Measurements from ENCODE around the gene FGD4. TPM values are rescaled to one million over a fixed set of nuclear protein-coding genes. Genes with fewer than 3 reads are reported as not detected.

Gene FGD4
- total RNA-seq, 1 experiment from 2014 or later, result 54.3 TPM

- H3K9me3 ChIP-seq (ENCODE audit: control insufficient read depth, low read depth, low read length), result no peaks in the 10 kb centered on the region
- no peak overlapping the region for H3K14ac ChIP-seq (ENCODE audit: insufficient read depth, low read length)
- no peak overlapping the region for H3K4me2 ChIP-seq (ENCODE audit: insufficient read depth, insufficient read length, low read length)
- no peak overlapping the region for H3K56ac ChIP-seq (ENCODE audit: insufficient read length, low read depth, low read length)
- no CpG with 5 or more reads among the region's 4 CpGs for WGBS (ENCODE audit: extremely low coverage, insufficient read length, low lambda C conversion rate)
- H3K4me1 ChIP-seq (ENCODE audit: insufficient read depth, low read length), result peaks cover 2% of the 10 kb centered on the region; the same call in 1 of the 2 replicates
- Mint-ChIP-seq H3K36me3 (ENCODE audit: insufficient read depth in 1 of 3, low read depth in 3 of 3) (peaks cover 4 to 22% (median 21%) of the 10 kb centered on the region in 3 experiments; a peak in 5 of 7 replicates), H3K9me3 (peaks cover 0 to 2% of the 10 kb centered on the region in 2 experiments; a peak in 2 of 5 replicates), H3K4me1 (peaks cover 23 to 38% of the 10 kb centered on the region in 2 experiments), H3K4me3 (peak overlapping the region; percentile 46 to 64; a peak in 4 of 5 replicates), H3K27ac (peak overlapping the region in 2 of 3 experiments; percentile 19 to 81; a peak in 3 of 7 replicates), H3K27me3 (ENCODE audit: low read depth) (no peaks in the 10 kb centered on the region)
- H3K27me3 ChIP-seq (ENCODE audit: insufficient read depth, low read length), result no peaks in the 10 kb centered on the region
- H3K79me1 ChIP-seq (ENCODE audit: insufficient read depth, low read depth, low read length, poor library complexity, severe bottlenecking), result no peaks in the 10 kb centered on the region
- H3K9ac ChIP-seq (ENCODE audit: extremely low read depth, insufficient read length, low read length), result no peak overlapping the region
- no peak overlapping the region for H4K5ac ChIP-seq (ENCODE audit: insufficient read length, low read depth, low read length)
- H3K79me2 ChIP-seq (ENCODE audit: insufficient read depth, low read length), result peaks cover 12% of the 10 kb centered on the region; the same call in 1 of the 2 replicates
- H2BK120ac ChIP-seq (ENCODE audit: low read depth, low read length, poor library complexity, severe bottlenecking), result no peak overlapping the region
- no peaks in the 10 kb centered on the region for H4K20me1 ChIP-seq (ENCODE audit: control insufficient read depth, insufficient read depth, insufficient read length)
- no peak overlapping the region for H4K91ac ChIP-seq (ENCODE audit: insufficient read length, low read depth, low read length)
- no peak overlapping the region for H3K18ac ChIP-seq (ENCODE audit: insufficient read length, low read depth, low read length)
- H3K23ac ChIP-seq (ENCODE audit: insufficient read length, low read depth, low read length), result no peak overlapping the region
- TF ChIP-seq CTCF (conservative IDR thresholded peaks at IDR 0.05), result no peak
- H3K23me2 ChIP-seq (ENCODE audit: insufficient read length, low read depth, low read length, poor library complexity, severe bottlenecking), result peaks cover 5% of the 10 kb centered on the region
- H3K4ac ChIP-seq (ENCODE audit: low read depth, low read length), result no peak overlapping the region
- peak; percentile 49 for DNase-seq
- no peak overlapping the region for H2AFZ ChIP-seq (ENCODE audit: low read length)
- no peak overlapping the region for H3T11ph ChIP-seq (ENCODE audit: low read length)
- H2BK5ac ChIP-seq (ENCODE audit: insufficient read length, low read length), result no peak overlapping the region
- no peak overlapping the region for H3K27ac ChIP-seq (ENCODE audit: insufficient read length, low read depth, low read length)
- no peak overlapping the region for H2AK5ac ChIP-seq (ENCODE audit: insufficient read length, low read length)
- H4K8ac ChIP-seq (replicated peaks; ENCODE audit: insufficient read length, low read depth, low read length), result no peak overlapping the region
- no peak overlapping the region for H2BK15ac ChIP-seq (ENCODE audit: low read depth, low read length)
- no peak overlapping the region for H2BK20ac ChIP-seq (ENCODE audit: low read depth, low read length, poor library complexity, severe bottlenecking)
- no peak overlapping the region for H2BK12ac ChIP-seq (ENCODE audit: insufficient read length, low read depth, low read length)
Observed at GRCh38 chr12:32397696-32398095, 1.7 kb upstream of the FGD4 start.
